ENCODE results near the gene PPIP5K2.
A peak's percentile ranks its signal among the peaks of the same experiment; 100 is the strongest.

Gene PPIP5K2

GRCh38 chr5:103228061-103228460, 108.0 kb downstream of the PPIP5K2 start:
- DNase-seq (ENCODE audit: insufficient read length) (no peak), FAIRE-seq (no peak)
- TF ChIP-seq TAF1 (IDR thresholded peaks at IDR 0.05; ENCODE audit: borderline replicate concordance, low read depth, low read length): no peak
- TF ChIP-seq POLR2AphosphoS5 (IDR thresholded peaks at IDR 0.05; ENCODE audit: low read depth, low read length): no peak
- TF ChIP-seq POLR2A (IDR thresholded peaks at IDR 0.05; ENCODE audit: low read depth, low read length): no peak

- FAIRE-seq (no peak), DNase-seq (ENCODE audit: insufficient read length) (no peak)
- no peak for TF ChIP-seq POLR2A (IDR thresholded peaks at IDR 0.05; ENCODE audit: low read depth, low read length)
- no peak for TF ChIP-seq TAF1 (IDR thresholded peaks at IDR 0.05; ENCODE audit: borderline replicate concordance, low read depth, low read length)
- no peak for TF ChIP-seq POLR2AphosphoS5 (IDR thresholded peaks at IDR 0.05; ENCODE audit: low read depth, low read length)
Measured at GRCh38 chr5:103228588-103228987, 108.5 kb downstream of the PPIP5K2 start.

- FAIRE-seq: peak; percentile 69
- no peak for DNase-seq (ENCODE audit: insufficient read length)
- no peak for TF ChIP-seq POLR2A (IDR thresholded peaks at IDR 0.05; ENCODE audit: low read depth, low read length)
- TF ChIP-seq TAF1 (IDR thresholded peaks at IDR 0.05; ENCODE audit: borderline replicate concordance, low read depth, low read length): no peak
- TF ChIP-seq POLR2AphosphoS5 (IDR thresholded peaks at IDR 0.05; ENCODE audit: low read depth, low read length): no peak
Measured at GRCh38 chr5:103232393-103232999, 112.4 kb downstream of the PPIP5K2 start.

GRCh38 chr5:103234239-103234975, 114.3 kb downstream of the PPIP5K2 start:
- no peak for TF ChIP-seq POLR2AphosphoS5 (IDR thresholded peaks at IDR 0.05; ENCODE audit: low read depth, low read length)
- DNase-seq (ENCODE audit: insufficient read length) (no peak), FAIRE-seq (no peak)

- FAIRE-seq: peak; percentile 14
- DNase-seq (ENCODE audit: insufficient read length): no peak
- TF ChIP-seq POLR2A (IDR thresholded peaks at IDR 0.05; ENCODE audit: low read depth, low read length): no peak
- TF ChIP-seq POLR2AphosphoS5 (IDR thresholded peaks at IDR 0.05; ENCODE audit: low read depth, low read length): no peak
- no peak for TF ChIP-seq TAF1 (IDR thresholded peaks at IDR 0.05; ENCODE audit: borderline replicate concordance, low read depth, low read length)
Measured at GRCh38 chr5:103235891-103236290, 115.8 kb downstream of the PPIP5K2 start.

GRCh38 chr5:103237778-103238177, 117.7 kb downstream of the PPIP5K2 start:
- DNase-seq (ENCODE audit: insufficient read length) (no peak), FAIRE-seq (no peak)
- TF ChIP-seq POLR2AphosphoS5 (IDR thresholded peaks at IDR 0.05; ENCODE audit: low read depth, low read length): no peak
- no peak for TF ChIP-seq TAF1 (IDR thresholded peaks at IDR 0.05; ENCODE audit: borderline replicate concordance, low read depth, low read length)
- no peak for TF ChIP-seq POLR2A (IDR thresholded peaks at IDR 0.05; ENCODE audit: low read depth, low read length)

GRCh38 chr5:103243665-103244064, 123.6 kb downstream of the PPIP5K2 start:
- FAIRE-seq: no peak
- TF ChIP-seq POLR2A (IDR thresholded peaks at IDR 0.05; ENCODE audit: low read depth, low read length) (no peak), POLR2AphosphoS5 (IDR thresholded peaks at IDR 0.05; ENCODE audit: low read depth, low read length) (no peak), TAF1 (IDR thresholded peaks at IDR 0.05; ENCODE audit: borderline replicate concordance, low read depth, low read length) (no peak)

GRCh38 chr5:103244398-103244797, 124.3 kb downstream of the PPIP5K2 start:
- DNase-seq (ENCODE audit: insufficient read length): no peak
- FAIRE-seq: no peak
- TF ChIP-seq POLR2AphosphoS5 (IDR thresholded peaks at IDR 0.05; ENCODE audit: low read depth, low read length) (no peak), POLR2A (IDR thresholded peaks at IDR 0.05; ENCODE audit: low read depth, low read length) (no peak), TAF1 (IDR thresholded peaks at IDR 0.05; ENCODE audit: borderline replicate concordance, low read depth, low read length) (no peak)

More at GRCh38 chr5:103243665-103244064, 123.6 kb downstream of the PPIP5K2 start:
- no peak for DNase-seq (ENCODE audit: insufficient read length)

- DNase-seq (ENCODE audit: insufficient read length) (no peak), FAIRE-seq (no peak)
- TF ChIP-seq TAF1 (IDR thresholded peaks at IDR 0.05; ENCODE audit: borderline replicate concordance, low read depth, low read length) (no peak), POLR2A (IDR thresholded peaks at IDR 0.05; ENCODE audit: low read depth, low read length) (no peak), POLR2AphosphoS5 (IDR thresholded peaks at IDR 0.05; ENCODE audit: low read depth, low read length) (no peak)
Measured at GRCh38 chr5:103245761-103246160, 125.7 kb downstream of the PPIP5K2 start.

- no peak for TF ChIP-seq TAF1 (IDR thresholded peaks at IDR 0.05; ENCODE audit: borderline replicate concordance, low read depth, low read length)
- no peak for TF ChIP-seq POLR2A (IDR thresholded peaks at IDR 0.05; ENCODE audit: low read depth, low read length)
- TF ChIP-seq POLR2AphosphoS5 (IDR thresholded peaks at IDR 0.05; ENCODE audit: low read depth, low read length): no peak
- no peak for FAIRE-seq
- no peak for DNase-seq (ENCODE audit: insufficient read length)
Measured at GRCh38 chr5:103247118-103247517, 127.0 kb downstream of the PPIP5K2 start.

- FAIRE-seq (no peak), DNase-seq (ENCODE audit: insufficient read length) (no peak)
- TF ChIP-seq POLR2A (IDR thresholded peaks at IDR 0.05; ENCODE audit: low read depth, low read length): no peak
- TF ChIP-seq TAF1 (IDR thresholded peaks at IDR 0.05; ENCODE audit: borderline replicate concordance, low read depth, low read length): no peak
- no peak for TF ChIP-seq POLR2AphosphoS5 (IDR thresholded peaks at IDR 0.05; ENCODE audit: low read depth, low read length)
Measured at GRCh38 chr5:103249068-103249467, 129.0 kb downstream of the PPIP5K2 start.

- TF ChIP-seq POLR2AphosphoS5 (IDR thresholded peaks at IDR 0.05; ENCODE audit: low read depth, low read length): no peak
- TF ChIP-seq POLR2A (IDR thresholded peaks at IDR 0.05; ENCODE audit: low read depth, low read length): no peak
- no peak for TF ChIP-seq TAF1 (IDR thresholded peaks at IDR 0.05; ENCODE audit: borderline replicate concordance, low read depth, low read length)
- no peak for FAIRE-seq
- no peak for DNase-seq (ENCODE audit: insufficient read length)
Measured at GRCh38 chr5:103254921-103255320, 134.8 kb downstream of the PPIP5K2 start.
